ENCODE measurements around the gene CCL5.

DNA sequence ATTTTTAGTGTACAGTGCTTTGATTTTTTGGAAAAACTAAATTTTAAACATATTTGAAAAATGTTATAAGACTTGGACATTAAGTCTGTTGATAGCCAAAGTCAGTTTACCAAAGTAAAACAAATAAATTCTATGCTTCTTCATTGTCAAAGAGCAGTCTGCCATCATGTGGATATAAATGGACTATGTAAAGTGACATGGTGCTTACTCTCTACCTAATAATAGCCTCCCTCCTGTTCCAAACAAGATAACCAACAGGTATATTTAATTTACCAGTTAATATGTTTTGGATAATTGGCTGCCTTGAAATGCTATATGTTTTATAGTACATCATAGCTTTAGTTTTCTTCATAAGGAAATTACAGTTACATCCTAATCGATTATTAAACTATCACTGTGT, 55.0 kb downstream of the CCL5 start:
- TF ChIP-seq POLR2AphosphoS5 (IDR thresholded peaks at IDR 0.05; ENCODE audit: borderline replicate concordance, low read depth, low read length), result no peak
- no peak for TF ChIP-seq EZH2 (IDR thresholded peaks at IDR 0.05)

Data from SK-N-MC (cell line).